Fibroblast of skin of scalp (primary cell): Measurements from ENCODE around the gene THAP11.
A peak's percentile ranks its signal among the peaks of the same experiment; 100 is the strongest.
"Not testable (repeated sequence)": the region's sequence is repeated elsewhere in the genome, so short reads cannot be mapped to it uniquely, and the experiment has no call there.

Source experiments
- DNase-seq: peaks from one replicate; pipeline ENCODE4 v3.0.0-alpha.2; 2013

Gene THAP11

GRCh38 chr16:67862623-67863583, 20.8 kb downstream of the THAP11 start:
- DNase-seq, result peak; percentile 80

GRCh38 chr16:67864044-67864443, 21.9 kb downstream of the THAP11 start:
- DNase-seq, result not testable (repeated sequence)

- no peak for DNase-seq
These were observed 22.5 kb downstream of the THAP11 start for GRCh38 chr16:67864594-67864993.

- peak; percentile 47 for DNase-seq
These were observed 23.2 kb downstream of the THAP11 start for GRCh38 chr16:67865318-67865717.

GRCh38 chr16:67868290-67868689, 26.2 kb downstream of the THAP11 start:
- no peak for DNase-seq

GRCh38 chr16:67869653-67870052, 27.5 kb downstream of the THAP11 start:
- DNase-seq, result no peak

GRCh38 chr16:67871256-67871655, 29.1 kb downstream of the THAP11 start:
- DNase-seq, result no peak

GRCh38 chr16:67872131-67872630, 30.1 kb downstream of the THAP11 start:
- DNase-seq, result no peak

GRCh38 chr16:67872631-67873434, 30.7 kb downstream of the THAP11 start, which contains the start of gene EDC4:
Gene EDC4, plus strand, starts transcription at chr16:67873052. Its CDS starts 210 bp downstream, at chr16:67873262.
- DNase-seq, result peak; percentile 78

- no peak for DNase-seq
These were observed 31.6 kb downstream of the THAP11 start for GRCh38 chr16:67873435-67874370.

GRCh38 chr16:67874372-67874771, 32.3 kb downstream of the THAP11 start:
- DNase-seq, result no peak

GRCh38 chr16:67877064-67877463, 34.9 kb downstream of the THAP11 start:
- no peak for DNase-seq

GRCh38 chr16:67878232-67878631, 36.1 kb downstream of the THAP11 start:
- DNase-seq, result no peak

GRCh38 chr16:67878846-67879245, 36.7 kb downstream of the THAP11 start:
- DNase-seq, result no peak

GRCh38 chr16:67879462-67879861, 37.3 kb downstream of the THAP11 start:
- DNase-seq, result no peak

GRCh38 chr16:67879936-67880335, 37.8 kb downstream of the THAP11 start:
- DNase-seq, result no peak

- no peak for DNase-seq
These were observed 38.5 kb downstream of the THAP11 start for GRCh38 chr16:67880584-67880983.

- no peak for DNase-seq
These were observed 39.6 kb downstream of the THAP11 start for GRCh38 chr16:67881621-67882161.

GRCh38 chr16:67882374-67883145, 40.4 kb downstream of the THAP11 start:
- DNase-seq, result no peak

GRCh38 chr16:67883146-67883871, 41.2 kb downstream of the THAP11 start:
- no peak for DNase-seq
